Measurements from ENCODE around the gene SLC5A7. TPM values are rescaled to one million over a fixed set of nuclear protein-coding genes. Genes with fewer than 3 reads are reported as not detected.

SLC5A7 gene
- total RNA-seq, 2 experiments from 2014 or later, result not detected

DNA sequence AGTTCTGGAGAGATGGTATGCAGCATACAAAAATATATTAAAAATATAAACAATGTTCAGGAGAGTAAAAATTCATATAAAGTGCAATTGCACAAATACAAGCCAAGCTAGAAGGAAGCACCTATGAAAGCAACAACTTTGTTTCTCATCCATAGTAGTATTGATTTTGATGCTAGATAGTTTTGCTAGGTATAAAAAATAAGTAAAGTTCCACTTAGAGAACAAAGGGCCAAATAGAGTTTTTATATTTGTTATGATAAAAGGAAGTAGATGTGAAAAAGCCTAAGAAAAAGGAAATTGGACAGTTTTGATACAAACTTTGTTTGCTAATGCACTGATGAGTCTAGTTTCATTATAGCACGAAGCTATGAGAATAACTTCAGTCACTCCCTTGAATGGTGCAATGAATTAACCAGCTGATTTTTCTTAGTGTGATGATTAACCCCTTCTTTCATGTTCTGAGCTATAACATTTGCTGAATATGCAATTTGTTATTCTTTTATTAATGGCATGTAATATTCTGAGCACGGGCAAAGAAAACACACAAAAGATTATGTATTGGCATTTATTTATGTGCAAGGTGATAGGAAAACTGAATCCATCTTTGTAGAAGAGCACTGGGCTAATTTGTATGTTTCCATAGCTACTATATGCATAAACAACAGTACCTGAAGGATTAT is 24.7 kb downstream of the SLC5A7 start:
- POLR2A ChIA-PET, result no interaction called here
- no peaks in the 10 kb centered on the region for H4K20me1 ChIP-seq (ENCODE audit: insufficient read depth, low read length)
- no peak overlapping the region for H3K27ac ChIP-seq (ENCODE audit: low read depth, low read length, poor library complexity, severe bottlenecking)
- H3K79me2 ChIP-seq (ENCODE audit: insufficient read depth, low read depth, low read length), result no peaks in the 10 kb centered on the region
- H3K9me3 ChIP-seq (ENCODE audit: low read length), result peaks cover 13% of the 10 kb centered on the region
- intact Hi-C loops (cut with micrococcal nuclease; ENCODE audit: unreplicated experiment), result no loop called here
- H2AFZ ChIP-seq (ENCODE audit: low read length), result no peak overlapping the region
- H3K4me3 ChIP-seq (ENCODE audit: low read depth, low read length, poor library complexity, severe bottlenecking), result no peak overlapping the region
- H3K36me3 ChIP-seq (ENCODE audit: insufficient read depth, low read length), result no peaks in the 10 kb centered on the region
- BruUV-seq (replicated peaks), result no TSS peak
- no peaks in the 10 kb centered on the region for H3K9me2 ChIP-seq (ENCODE audit: insufficient read depth, low read length)
- no peak for DNase-seq (ENCODE audit: low spot score)
- CTCF ChIA-PET (ENCODE audit: unreplicated experiment), result no interaction called here
- no peak for TF ChIP-seq EZH2phosphoT487 (IDR thresholded peaks at IDR 0.05; ENCODE audit: borderline replicate concordance, low read depth, low read length)
- TF ChIP-seq, protein P1, sequence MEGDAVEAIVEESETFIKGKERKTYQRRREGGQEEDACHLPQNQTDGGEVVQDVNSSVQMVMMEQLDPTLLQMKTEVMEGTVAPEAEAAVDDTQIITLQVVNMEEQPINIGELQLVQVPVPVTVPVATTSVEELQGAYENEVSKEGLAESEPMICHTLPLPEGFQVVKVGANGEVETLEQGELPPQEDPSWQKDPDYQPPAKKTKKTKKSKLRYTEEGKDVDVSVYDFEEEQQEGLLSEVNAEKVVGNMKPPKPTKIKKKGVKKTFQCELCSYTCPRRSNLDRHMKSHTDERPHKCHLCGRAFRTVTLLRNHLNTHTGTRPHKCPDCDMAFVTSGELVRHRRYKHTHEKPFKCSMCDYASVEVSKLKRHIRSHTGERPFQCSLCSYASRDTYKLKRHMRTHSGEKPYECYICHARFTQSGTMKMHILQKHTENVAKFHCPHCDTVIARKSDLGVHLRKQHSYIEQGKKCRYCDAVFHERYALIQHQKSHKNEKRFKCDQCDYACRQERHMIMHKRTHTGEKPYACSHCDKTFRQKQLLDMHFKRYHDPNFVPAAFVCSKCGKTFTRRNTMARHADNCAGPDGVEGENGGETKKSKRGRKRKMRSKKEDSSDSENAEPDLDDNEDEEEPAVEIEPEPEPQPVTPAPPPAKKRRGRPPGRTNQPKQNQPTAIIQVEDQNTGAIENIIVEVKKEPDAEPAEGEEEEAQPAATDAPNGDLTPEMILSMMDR (conservative IDR thresholded peaks at IDR 0.05; ENCODE audit: low read length), result no peak
- H3K4me2 ChIP-seq (ENCODE audit: low read length), result no peak overlapping the region
- H3K4me1 ChIP-seq (ENCODE audit: insufficient read depth, low read length, poor library complexity, severe bottlenecking), result no peaks in the 10 kb centered on the region

- Histone ChIP-seq H3K79me2 (ENCODE audit: insufficient read depth, low read depth, low read length) (no peaks in the 10 kb centered on the region), H3K9me3 (ENCODE audit: low read length) (peaks cover 13% of the 10 kb centered on the region), H3K4me3 (ENCODE audit: low read depth, low read length, poor library complexity, severe bottlenecking) (no peak overlapping the region), H3K4me2 (ENCODE audit: low read length) (no peak overlapping the region), H3K4me1 (ENCODE audit: insufficient read depth, low read length, poor library complexity, severe bottlenecking) (no peaks in the 10 kb centered on the region), H3K27ac (ENCODE audit: low read depth, low read length, poor library complexity, severe bottlenecking) (no peak overlapping the region), H3K36me3 (ENCODE audit: insufficient read depth, low read length) (no peaks in the 10 kb centered on the region), H3K9me2 (ENCODE audit: insufficient read depth, low read length) (no peaks in the 10 kb centered on the region), H2AFZ (ENCODE audit: low read length) (no peak overlapping the region), H4K20me1 (ENCODE audit: insufficient read depth, low read length) (no peaks in the 10 kb centered on the region)
- CTCF ChIA-PET (ENCODE audit: unreplicated experiment), result no interaction called here
- POLR2A ChIA-PET, result no interaction called here
- no peak for TF ChIP-seq EZH2phosphoT487 (IDR thresholded peaks at IDR 0.05; ENCODE audit: borderline replicate concordance, low read depth, low read length)
- TF ChIP-seq, protein P1 (conservative IDR thresholded peaks at IDR 0.05; ENCODE audit: low read length), result no peak
- DNase-seq (ENCODE audit: low spot score), result no peak
- no TSS peak for BruUV-seq (replicated peaks)
- intact Hi-C loops (cut with micrococcal nuclease; ENCODE audit: unreplicated experiment), result no loop called here
Observed at GRCh38 chr2:108013305-108013704, 27.0 kb downstream of the SLC5A7 start.

DNA sequence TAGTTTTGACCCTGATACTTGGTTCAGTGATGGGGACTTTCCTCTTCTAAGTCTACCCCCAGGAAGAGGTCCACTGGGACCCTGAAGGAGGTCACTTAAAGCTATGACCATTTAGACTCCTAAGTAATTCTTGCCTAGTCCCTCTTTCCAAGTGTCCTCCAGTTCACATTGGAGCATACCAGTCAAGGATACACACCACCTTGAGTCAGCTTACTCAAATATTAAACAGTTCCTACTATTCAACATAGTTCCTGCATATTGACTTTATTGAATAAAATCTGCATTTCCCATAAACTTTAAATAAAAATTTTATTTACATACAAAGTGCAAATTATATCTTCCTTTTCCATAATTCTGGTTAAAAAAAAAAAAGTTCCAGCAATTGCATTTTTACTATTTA is 36.3 kb downstream of the SLC5A7 start:
- TF ChIP-seq, protein P1 (conservative IDR thresholded peaks at IDR 0.05; ENCODE audit: low read length), result no peak
- TF ChIP-seq EZH2phosphoT487 (IDR thresholded peaks at IDR 0.05; ENCODE audit: borderline replicate concordance, low read depth, low read length), result no peak
- intact Hi-C loops (cut with micrococcal nuclease; ENCODE audit: unreplicated experiment), result loop anchor here (5.0 kb wide), 1 partner anchor 545 kb away; no protein-coding TSS in a partner anchor
- H3K4me1 ChIP-seq (ENCODE audit: insufficient read depth, low read length, poor library complexity, severe bottlenecking), result no peaks in the 10 kb centered on the region
- H4K20me1 ChIP-seq (ENCODE audit: insufficient read depth, low read length), result no peaks in the 10 kb centered on the region
- ChIA-PET CTCF (ENCODE audit: unreplicated experiment) (no interaction called here), POLR2A (no interaction called here)
- H3K4me2 ChIP-seq (ENCODE audit: low read length), result no peak overlapping the region
- H3K27ac ChIP-seq (ENCODE audit: low read depth, low read length, poor library complexity, severe bottlenecking), result no peak overlapping the region
- H3K9me2 ChIP-seq (ENCODE audit: insufficient read depth, low read length), result no peaks in the 10 kb centered on the region
- H3K36me3 ChIP-seq (ENCODE audit: insufficient read depth, low read length), result no peaks in the 10 kb centered on the region
- no peak for DNase-seq (ENCODE audit: low spot score)
- H3K4me3 ChIP-seq (ENCODE audit: low read depth, low read length, poor library complexity, severe bottlenecking), result no peak overlapping the region
- no peaks in the 10 kb centered on the region for H3K79me2 ChIP-seq (ENCODE audit: insufficient read depth, low read depth, low read length)
- BruUV-seq (replicated peaks), result no TSS peak
- no peak overlapping the region for H2AFZ ChIP-seq (ENCODE audit: low read length)
- no peaks in the 10 kb centered on the region for H3K9me3 ChIP-seq (ENCODE audit: low read length)

All from OCI-LY7 (cell line).